CD14-positive monocyte (primary cell): ENCODE data around the gene WTIP. TPM values are rescaled to one million over a fixed set of nuclear protein-coding genes. Genes with fewer than 3 reads are reported as not detected.

Source experiments
- DNase-seq, 3 donors: peaks; one replicate each; pipeline ENCODE4 v3.0.0-alpha.2; 2011 to 2022
- H2AFZ ChIP-seq: 2 replicates; pipeline ENCODE4 v1.6.0; 2012; ENCODE audit warnings: mild to moderate bottlenecking, low read depth, low read length, inconsistent platforms; ENCODE audit not compliant: insufficient read depth, poor library complexity, severe bottlenecking
- H3K27ac ChIP-seq, 2 donors: 1 replicate in 1 of 2; 2 replicates in 1 of 2; pipeline ENCODE4 v1.5.1; 2012 to 2013; ENCODE audit warnings: low read length in 2 of 2, control low read depth in 1 of 2, inconsistent platforms in 1 of 2, low read depth in 1 of 2, mild to moderate bottlenecking in 1 of 2
- H3K27me3 ChIP-seq, 2 donors: one replicate each; pipeline versions ENCODE4 v1.6.0 to v1.6.1; 2011 to 2013; ENCODE audit warnings: low read length in 2 of 2; ENCODE audit not compliant: control insufficient read depth in 2 of 2, insufficient read depth in 2 of 2
- H3K36me3 ChIP-seq, 2 donors: replicated peaks in 1 of 2; 1 replicate in 1 of 2; 2 replicates in 1 of 2; pipeline versions ENCODE4 v1.5.1 to v1.6.1; 2012 to 2013; ENCODE audit warnings: low read length in 2 of 2, control low read depth in 1 of 2, inconsistent platforms in 1 of 2, mild to moderate bottlenecking in 1 of 2; ENCODE audit not compliant: insufficient read depth in 2 of 2, control insufficient read depth in 1 of 2
- H3K4me1 ChIP-seq, 2 donors: 1 replicate in 1 of 2; 2 replicates in 1 of 2; pipeline versions ENCODE4 v1.5.1 to v1.6.1; 2012 to 2013; ENCODE audit warnings: low read length in 2 of 2, control low read depth in 1 of 2, inconsistent platforms in 1 of 2, mild to moderate bottlenecking in 1 of 2, moderate library complexity in 1 of 2; ENCODE audit not compliant: insufficient read depth in 2 of 2, control insufficient read depth in 1 of 2
- H3K4me2 ChIP-seq: replicated peaks from 2 replicates; pipeline ENCODE3; 2012; ENCODE audit warnings: low read length, moderate library complexity, mild to moderate bottlenecking; ENCODE audit not compliant: poor library complexity, severe bottlenecking; ENCODE audit errors: extremely low read depth
- H3K4me3 ChIP-seq, 3 experiments: fragments of 200-600 bp in 1 of 3; sonication (generic) in 1 of 3; replicated peaks in 1 of 3; 1 replicate in 2 of 3; 2 replicates in 1 of 3; pipeline ENCODE4 v1.5.1; 2011 to 2013; ENCODE audit warnings: low read length in 3 of 3, mild to moderate bottlenecking in 3 of 3, control low read depth in 2 of 3, low read depth in 2 of 3, inconsistent platforms in 1 of 3, moderate library complexity in 1 of 3
- H3K79me2 ChIP-seq: 2 replicates; pipeline ENCODE4 v1.6.0; 2012; ENCODE audit warnings: mild to moderate bottlenecking, control low read depth, inconsistent platforms, low read length, moderate library complexity; ENCODE audit not compliant: insufficient read depth
- H3K9ac ChIP-seq: 2 replicates; pipeline ENCODE4 v1.6.0; 2017; ENCODE audit warnings: low read length, mild to moderate bottlenecking; ENCODE audit not compliant: insufficient read depth, poor library complexity, severe bottlenecking
- H3K9me3 ChIP-seq, 2 donors: replicated peaks in 1 of 2; 1 replicate in 1 of 2; 2 replicates in 1 of 2; pipeline versions ENCODE4 v1.5.1 to v1.6.1; 2012 to 2013; ENCODE audit warnings: low read length in 2 of 2, control low read depth in 1 of 2; ENCODE audit not compliant: control insufficient read depth in 1 of 2, insufficient read depth in 1 of 2
- H4K20me1 ChIP-seq: 2 replicates; pipeline ENCODE4 v1.6.0; 2012; ENCODE audit warnings: mild to moderate bottlenecking, low read length, control low read depth, moderate library complexity; ENCODE audit not compliant: insufficient read depth
- H3K27ac Mint-ChIP-seq, 7 donors: one replicate each; pipeline ENCODE4 v1.8.0; 2020; ENCODE audit warnings: mild to moderate bottlenecking in 7 of 7, mixed read lengths in 7 of 7, moderate library complexity in 6 of 7, inconsistent platforms in 2 of 7
- H3K27me3 Mint-ChIP-seq, 3 donors: one replicate each; pipeline ENCODE4 v1.8.0; 2021 to 2022; ENCODE audit warnings: low read depth in 3 of 3, mild to moderate bottlenecking in 3 of 3, mixed read lengths in 3 of 3, moderate library complexity in 3 of 3, inconsistent platforms in 1 of 3
- H3K36me3 Mint-ChIP-seq, 2 donors: one replicate each; pipeline ENCODE4 v1.8.0; 2020; ENCODE audit warnings: mixed read lengths in 2 of 2, inconsistent platforms in 1 of 2, mild to moderate bottlenecking in 1 of 2
- H3K4me1 Mint-ChIP-seq: one replicate; pipeline ENCODE4 v1.8.0; 2020; ENCODE audit warnings: mild to moderate bottlenecking, mixed read lengths
- H3K4me3 Mint-ChIP-seq, 2 donors: one replicate each; pipeline ENCODE4 v1.8.0; 2020; ENCODE audit warnings: mild to moderate bottlenecking in 2 of 2, mixed read lengths in 2 of 2, moderate library complexity in 1 of 2
- H3K9me3 Mint-ChIP-seq, 7 donors: one replicate each; pipeline ENCODE4 v1.8.0; 2020 to 2022; ENCODE audit warnings: mixed read lengths in 7 of 7, mild to moderate bottlenecking in 6 of 7, moderate library complexity in 6 of 7, inconsistent platforms in 2 of 7
- whole genome bisulfite sequencing: methylation state at CpG from one replicate; pipeline ENCODE4 v1.1.5; 2013; ENCODE audit warnings: missing lambda C conversion rate; ENCODE audit not compliant: insufficient coverage; 5-methylcytosine and 5-hydroxymethylcytosine counted together
- intact Hi-C, 2 donors: fragments of 100-400 bp; cut with micrococcal nuclease; formaldehyde crosslinking; loops; one replicate each; pipeline versions ENCODE4 v1.15.0 to v1.15.1; 2023
- polyA plus RNA-seq, 3 donors: library from polyadenylated mRNA; depleted of rRNA in 1 of 3; unstranded in 2 of 3; stranded (reverse) in 1 of 3; fragments of 300-500 nt in 2 of 3; fragments of >200 nt in 1 of 3; fragmentation: Illumina TruSeq in 2 of 3; gene quantifications; 1 replicate in 2 of 3; 2 replicates in 1 of 3; pipeline ENCODE4 v1.2.3, GENCODE V29; 2012 to 2021
- TF ChIP-seq, protein P1 (sequence below): fragments of 200-600 bp; IDR thresholded peaks from one replicate; pipeline ENCODE4 v1.8.0; 2022; ENCODE audit warnings: antibody characterized with exemption, mild to moderate bottlenecking

The WTIP gene
- polyA plus RNA-seq, 3 donors, result 0.11 TPM; not detected in 2

DNA sequence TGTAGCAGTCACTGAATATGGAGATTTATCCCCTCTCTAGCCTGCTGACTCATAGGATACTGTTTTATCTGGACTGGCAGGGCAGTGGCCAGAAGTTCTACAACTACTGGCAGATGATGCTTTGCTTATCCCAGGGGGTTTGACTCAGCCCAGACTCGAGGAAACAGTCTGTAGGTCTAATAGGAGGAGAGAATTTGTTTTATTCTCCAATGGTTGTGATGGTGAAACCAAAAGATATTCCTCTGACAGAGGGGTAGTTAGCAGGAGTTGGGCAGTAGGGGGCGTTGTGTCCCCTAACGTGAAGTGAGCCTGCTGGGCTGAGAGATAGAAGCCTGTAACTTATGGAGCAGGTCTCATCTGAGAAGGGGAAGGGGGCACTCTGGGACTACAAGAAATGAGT, 74.9 kb downstream of the WTIP start:
- H3K27ac Mint-ChIP-seq, result no peak overlapping the region
- Histone ChIP-seq H2AFZ (no peak overlapping the region), H4K20me1 (no peaks in the 10 kb centered on the region), H3K9me3 (no peaks in the 10 kb centered on the region), H3K4me3 (no peak overlapping the region), H3K9ac (no peak overlapping the region), H3K27ac (no peak overlapping the region), H3K36me3 (no peaks in the 10 kb centered on the region), H3K4me1 (no peaks in the 10 kb centered on the region), H3K4me2 (no peak overlapping the region), H3K79me2 (no peaks in the 10 kb centered on the region), H3K27me3 (no peaks in the 10 kb centered on the region)
- 0% methylated on average over 1 of the region's 3 CpGs for WGBS
- H3K4me3 Mint-ChIP-seq, result no peak overlapping the region
- DNase-seq, result no peak
- intact Hi-C loops, result no loop called here
- TF ChIP-seq, protein P1, sequence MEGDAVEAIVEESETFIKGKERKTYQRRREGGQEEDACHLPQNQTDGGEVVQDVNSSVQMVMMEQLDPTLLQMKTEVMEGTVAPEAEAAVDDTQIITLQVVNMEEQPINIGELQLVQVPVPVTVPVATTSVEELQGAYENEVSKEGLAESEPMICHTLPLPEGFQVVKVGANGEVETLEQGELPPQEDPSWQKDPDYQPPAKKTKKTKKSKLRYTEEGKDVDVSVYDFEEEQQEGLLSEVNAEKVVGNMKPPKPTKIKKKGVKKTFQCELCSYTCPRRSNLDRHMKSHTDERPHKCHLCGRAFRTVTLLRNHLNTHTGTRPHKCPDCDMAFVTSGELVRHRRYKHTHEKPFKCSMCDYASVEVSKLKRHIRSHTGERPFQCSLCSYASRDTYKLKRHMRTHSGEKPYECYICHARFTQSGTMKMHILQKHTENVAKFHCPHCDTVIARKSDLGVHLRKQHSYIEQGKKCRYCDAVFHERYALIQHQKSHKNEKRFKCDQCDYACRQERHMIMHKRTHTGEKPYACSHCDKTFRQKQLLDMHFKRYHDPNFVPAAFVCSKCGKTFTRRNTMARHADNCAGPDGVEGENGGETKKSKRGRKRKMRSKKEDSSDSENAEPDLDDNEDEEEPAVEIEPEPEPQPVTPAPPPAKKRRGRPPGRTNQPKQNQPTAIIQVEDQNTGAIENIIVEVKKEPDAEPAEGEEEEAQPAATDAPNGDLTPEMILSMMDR, result no peak
- peaks cover 6 to 8% (median 6%) of the 10 kb centered on the region in 3 donors for H3K27me3 Mint-ChIP-seq
- H3K9me3 Mint-ChIP-seq, result peaks cover 1 to 9% (median 3%) of the 10 kb centered on the region in 7 donors
- H3K36me3 Mint-ChIP-seq, result no peaks in the 10 kb centered on the region
- no peaks in the 10 kb centered on the region for H3K4me1 Mint-ChIP-seq

DNA sequence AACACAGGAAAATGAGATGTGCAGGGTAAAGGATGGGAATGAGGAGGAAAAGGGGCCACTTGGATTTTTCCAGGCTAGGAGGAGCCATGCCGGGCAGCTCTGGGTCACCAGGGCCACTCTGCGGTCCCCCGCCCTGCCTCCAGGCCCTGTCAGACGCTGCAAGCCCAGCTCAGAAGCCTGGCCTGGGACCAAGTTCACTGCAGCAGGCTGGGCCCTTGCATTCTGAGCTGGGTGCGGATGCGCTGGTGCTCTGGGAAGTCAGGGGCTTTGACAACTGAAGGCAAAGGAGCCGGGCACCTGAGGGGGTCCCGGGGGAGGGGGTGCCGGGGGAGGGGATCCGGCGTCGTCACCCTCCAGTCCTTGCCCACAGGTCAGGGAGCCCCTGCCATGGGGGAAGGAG, 77.5 kb downstream of the WTIP start:
- Mint-ChIP-seq H3K27me3 (peaks cover 5 to 7% (median 6%) of the 10 kb centered on the region in 3 donors), H3K9me3 (peaks cover 3 to 10% (median 8%) of the 10 kb centered on the region in 7 donors), H3K4me3 (no peak overlapping the region), H3K27ac (no peak overlapping the region), H3K4me1 (no peaks in the 10 kb centered on the region), H3K36me3 (no peaks in the 10 kb centered on the region)
- no peaks in the 10 kb centered on the region for H4K20me1 ChIP-seq
- H3K79me2 ChIP-seq, result no peaks in the 10 kb centered on the region
- H2AFZ ChIP-seq, result no peak overlapping the region
- H3K27me3 ChIP-seq, result no peaks in the 10 kb centered on the region
- H3K4me3 ChIP-seq, result no peak overlapping the region
- no peaks in the 10 kb centered on the region for H3K4me1 ChIP-seq
- no peak overlapping the region for H3K4me2 ChIP-seq
- H3K9ac ChIP-seq, result no peak overlapping the region
- H3K27ac ChIP-seq, result no peak overlapping the region
- 89% methylated on average over 9 of the region's 12 CpGs for WGBS
- no peak for DNase-seq
- TF ChIP-seq, protein P1, result no peak
- H3K36me3 ChIP-seq, result no peaks in the 10 kb centered on the region
- H3K9me3 ChIP-seq, result no peaks in the 10 kb centered on the region
- intact Hi-C loops, result no loop called here
